NK-92 treated with Interleukin-12 subunit alpha and Interleukin-12 subunit beta, amount 100 ng/mL, for 24 hours (cell line): ENCODE results near the gene ULBP3.
"Not testable (repeated sequence)": the region's sequence is repeated elsewhere in the genome, so short reads cannot be mapped to it uniquely, and the experiment has no call there.

Experiments
- DNase-seq: peaks from one replicate; lab custom pipeline; 2025; lab: John Stamatoyannopoulos, UW

Gene ULBP3

GRCh38 chr6:150015281-150016001, 53.5 kb downstream of the ULBP3 start:
- not testable (repeated sequence) for DNase-seq

GRCh38 chr6:150014623-150015280, 54.2 kb downstream of the ULBP3 start:
- DNase-seq: not testable (repeated sequence)

- not testable (repeated sequence) for DNase-seq
These were observed 54.9 kb downstream of the ULBP3 start for GRCh38 chr6:150013785-150014622.

GRCh38 chr6:150012846-150013784, 55.8 kb downstream of the ULBP3 start:
- DNase-seq: not testable (repeated sequence)
